ENCODE data around the gene TPM1.

The TPM1 gene

DNA sequence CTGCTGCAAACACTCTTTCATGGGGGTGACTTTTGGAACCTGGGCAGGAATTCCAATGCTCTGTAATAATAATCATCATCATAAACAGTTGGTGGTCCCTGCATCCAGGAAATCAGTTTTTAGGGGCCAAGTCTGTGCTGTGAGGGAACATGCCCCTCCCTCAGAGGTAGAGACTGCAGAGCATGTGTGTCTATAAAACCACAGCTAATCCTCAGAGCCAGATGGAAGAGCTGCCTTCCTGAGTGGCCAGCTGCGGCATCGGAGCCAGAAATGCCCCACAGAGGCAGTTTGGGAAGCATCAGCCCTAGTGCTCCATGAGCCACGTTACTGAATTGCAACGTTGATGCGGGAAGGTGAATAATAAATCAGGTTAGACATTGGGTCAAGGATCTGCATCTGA lies 12.9 kb upstream of the TPM1 start:
- no peak overlapping the region for H3K27ac ChIP-seq (ENCODE audit: low read depth, low read length)
- H3K4me1 ChIP-seq (ENCODE audit: control insufficient read depth, insufficient read depth, low read length, unreplicated experiment): no peaks in the 10 kb centered on the region
- H3K4me3 ChIP-seq (ENCODE audit: low read depth, low read length): no peak overlapping the region
- H3K27me3 ChIP-seq (ENCODE audit: insufficient read depth, low read length): no peaks in the 10 kb centered on the region
- H3K79me2 ChIP-seq (ENCODE audit: control insufficient read depth, insufficient read depth, low read length, unreplicated experiment): no peaks in the 10 kb centered on the region
- no peaks in the 10 kb centered on the region for H3K36me3 ChIP-seq (ENCODE audit: insufficient read depth, low read length)
- no peak overlapping the region for H2AFZ ChIP-seq (ENCODE audit: low read length, unreplicated experiment)

DNA sequence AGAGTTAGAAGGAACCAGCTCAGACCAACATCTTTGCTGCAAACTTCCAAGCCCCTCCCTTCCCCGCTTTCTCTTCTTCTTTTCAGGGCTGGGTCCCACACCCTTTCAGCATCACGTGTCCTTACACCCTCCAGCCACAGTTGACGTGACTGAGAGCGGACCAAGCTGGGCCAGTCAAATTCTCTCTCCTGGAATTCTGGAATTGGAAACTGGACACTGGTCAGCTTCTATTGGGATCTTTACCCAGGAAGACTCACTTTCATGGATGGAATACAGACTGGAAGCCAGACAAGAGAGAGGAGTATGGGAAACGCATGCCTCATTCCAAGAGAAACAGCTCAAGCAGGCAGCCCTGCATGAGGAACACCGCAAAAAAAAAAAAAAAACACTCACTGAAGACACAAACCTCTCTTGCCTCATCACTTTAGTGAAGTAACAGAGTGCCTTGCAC lies 12.4 kb upstream of the TPM1 start:
- no peak overlapping the region for H3K4me3 ChIP-seq (ENCODE audit: low read depth, low read length)
- H2AFZ ChIP-seq (ENCODE audit: low read length, unreplicated experiment): no peak overlapping the region
- no peaks in the 10 kb centered on the region for H3K79me2 ChIP-seq (ENCODE audit: control insufficient read depth, insufficient read depth, low read length, unreplicated experiment)
- no peaks in the 10 kb centered on the region for H3K27me3 ChIP-seq (ENCODE audit: insufficient read depth, low read length)
- no peaks in the 10 kb centered on the region for H3K36me3 ChIP-seq (ENCODE audit: insufficient read depth, low read length)
- no peak overlapping the region for H3K27ac ChIP-seq (ENCODE audit: low read depth, low read length)
- H3K4me1 ChIP-seq (ENCODE audit: control insufficient read depth, insufficient read depth, low read length, unreplicated experiment): no peaks in the 10 kb centered on the region

DNA sequence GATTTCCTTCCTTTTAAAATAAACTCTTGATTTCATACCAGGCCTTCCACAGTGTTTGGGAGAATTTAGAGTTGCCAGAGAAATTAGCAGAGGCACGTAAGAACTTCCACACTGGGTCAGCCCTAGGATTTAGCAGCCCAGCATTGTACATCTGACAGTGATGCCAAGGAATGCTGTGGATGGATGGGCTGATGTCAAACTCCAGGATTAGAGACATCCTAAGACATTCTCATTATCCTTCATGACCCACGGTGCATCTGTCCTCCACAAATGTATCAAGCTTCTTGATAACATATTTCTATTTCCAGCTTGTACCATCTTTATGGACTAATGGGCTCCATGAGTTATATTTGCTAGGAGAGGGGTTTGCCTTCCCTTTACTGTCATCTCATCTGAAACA lies 8.0 kb upstream of the TPM1 start:
- Histone ChIP-seq H3K4me3 (ENCODE audit: low read depth, low read length) (no peak overlapping the region), H3K79me2 (ENCODE audit: control insufficient read depth, insufficient read depth, low read length, unreplicated experiment) (no peaks in the 10 kb centered on the region), H3K36me3 (ENCODE audit: insufficient read depth, low read length) (no peaks in the 10 kb centered on the region), H3K27me3 (ENCODE audit: insufficient read depth, low read length) (no peaks in the 10 kb centered on the region), H2AFZ (ENCODE audit: low read length, unreplicated experiment) (no peak overlapping the region), H3K4me1 (ENCODE audit: control insufficient read depth, insufficient read depth, low read length, unreplicated experiment) (no peaks in the 10 kb centered on the region), H3K27ac (ENCODE audit: low read depth, low read length) (no peak overlapping the region)

DNA sequence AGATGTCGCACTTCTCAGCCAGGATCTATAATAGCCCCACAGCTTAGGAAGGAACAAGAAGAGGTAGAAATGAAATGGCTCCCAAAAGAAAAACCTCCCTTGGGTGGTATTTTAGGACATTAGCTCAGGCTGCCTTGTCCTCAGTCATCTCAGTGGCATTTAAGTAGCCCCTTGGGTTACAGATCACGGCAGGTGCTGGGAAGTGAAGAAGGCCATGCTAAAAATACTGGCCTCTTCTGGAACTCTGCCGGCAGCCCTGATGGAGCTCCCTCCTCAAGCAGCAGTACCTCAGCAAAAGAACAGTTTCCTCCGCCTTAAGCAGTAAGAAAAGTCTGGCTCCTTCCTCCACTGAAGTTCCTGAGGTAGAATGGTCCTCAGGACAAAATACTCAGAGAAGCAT lies 7.3 kb upstream of the TPM1 start:
- H3K27ac ChIP-seq (ENCODE audit: low read depth, low read length): no peak overlapping the region
- H2AFZ ChIP-seq (ENCODE audit: low read length, unreplicated experiment): no peak overlapping the region
- H3K27me3 ChIP-seq (ENCODE audit: insufficient read depth, low read length): no peaks in the 10 kb centered on the region
- H3K4me3 ChIP-seq (ENCODE audit: low read depth, low read length): no peak overlapping the region
- H3K4me1 ChIP-seq (ENCODE audit: control insufficient read depth, insufficient read depth, low read length, unreplicated experiment): no peaks in the 10 kb centered on the region
- H3K36me3 ChIP-seq (ENCODE audit: insufficient read depth, low read length): no peaks in the 10 kb centered on the region
- H3K79me2 ChIP-seq (ENCODE audit: control insufficient read depth, insufficient read depth, low read length, unreplicated experiment): no peaks in the 10 kb centered on the region

DNA sequence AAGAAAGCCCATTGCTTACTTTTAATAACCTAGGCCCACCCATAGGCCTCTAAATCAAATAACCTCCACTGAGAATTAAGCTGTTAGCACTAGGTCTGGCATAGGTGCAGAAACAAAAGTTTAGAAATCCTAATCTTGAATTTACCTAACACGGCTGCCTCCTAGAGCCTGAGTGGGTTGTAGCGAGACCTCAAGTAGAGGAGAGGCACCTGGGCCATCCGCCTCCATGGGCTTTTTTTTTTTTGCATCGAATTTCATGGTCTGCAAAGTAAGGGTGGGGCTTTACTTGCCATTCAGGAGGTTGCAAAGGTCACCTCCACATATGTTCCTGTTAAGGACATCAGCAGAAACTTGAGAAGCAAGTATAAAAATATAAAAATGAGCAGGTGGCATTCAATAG lies 6.6 kb upstream of the TPM1 start:
- H2AFZ ChIP-seq (ENCODE audit: low read length, unreplicated experiment): no peak overlapping the region

DNA sequence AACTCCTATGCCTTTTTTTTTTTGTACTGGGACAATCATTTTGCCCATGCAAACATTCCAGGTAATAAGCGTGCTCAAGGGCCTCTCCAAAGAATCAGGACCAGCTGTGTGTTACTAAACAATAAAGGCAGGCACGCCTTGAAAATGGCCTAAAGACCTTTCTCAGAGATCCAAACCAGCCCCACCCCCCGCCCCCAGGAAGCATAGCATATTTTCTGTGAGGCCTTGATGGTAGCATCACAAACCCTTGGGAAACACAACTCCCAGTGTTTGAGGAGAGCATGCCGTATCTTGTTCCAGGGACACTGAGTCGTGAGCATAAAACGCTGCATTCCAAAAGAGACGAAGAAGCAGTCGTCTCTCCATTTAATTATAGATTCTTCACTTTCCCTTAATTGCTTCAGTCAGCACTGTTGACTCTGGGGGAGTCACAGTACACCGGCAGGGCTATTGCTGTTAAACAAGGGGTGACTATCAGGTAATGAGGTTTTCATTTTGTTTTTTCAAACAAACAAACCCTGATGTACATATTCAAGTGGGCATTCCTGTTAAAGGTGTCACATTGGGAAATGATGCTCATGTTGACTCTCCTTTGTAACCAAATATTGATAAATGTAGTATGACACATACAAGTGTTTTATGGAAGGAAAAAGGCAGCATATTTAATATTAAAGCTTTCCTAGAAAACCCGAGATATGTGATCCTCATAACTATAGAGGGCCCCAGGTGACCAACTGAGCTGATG lies 4.4 kb upstream of the TPM1 start:
- Histone ChIP-seq H3K79me2 (ENCODE audit: control insufficient read depth, insufficient read depth, low read length, unreplicated experiment) (peaks cover 6% of the 10 kb centered on the region), H2AFZ (ENCODE audit: low read length, unreplicated experiment) (no peak overlapping the region), H3K36me3 (ENCODE audit: insufficient read depth, low read length) (no peaks in the 10 kb centered on the region), H3K4me1 (ENCODE audit: control insufficient read depth, insufficient read depth, low read length, unreplicated experiment) (no peaks in the 10 kb centered on the region), H3K27me3 (ENCODE audit: insufficient read depth, low read length) (no peaks in the 10 kb centered on the region), H3K27ac (ENCODE audit: low read depth, low read length) (no peak overlapping the region), H3K4me3 (ENCODE audit: low read depth, low read length) (no peak overlapping the region)

More for the DNA sequence above, 6.6 kb upstream of the TPM1 start:
- no peaks in the 10 kb centered on the region for H3K4me1 ChIP-seq (ENCODE audit: control insufficient read depth, insufficient read depth, low read length, unreplicated experiment)
- H3K27ac ChIP-seq (ENCODE audit: low read depth, low read length): no peak overlapping the region
- H3K27me3 ChIP-seq (ENCODE audit: insufficient read depth, low read length): no peaks in the 10 kb centered on the region
- no peaks in the 10 kb centered on the region for H3K36me3 ChIP-seq (ENCODE audit: insufficient read depth, low read length)
- no peak overlapping the region for H3K4me3 ChIP-seq (ENCODE audit: low read depth, low read length)
- H3K79me2 ChIP-seq (ENCODE audit: control insufficient read depth, insufficient read depth, low read length, unreplicated experiment): no peaks in the 10 kb centered on the region

DNA sequence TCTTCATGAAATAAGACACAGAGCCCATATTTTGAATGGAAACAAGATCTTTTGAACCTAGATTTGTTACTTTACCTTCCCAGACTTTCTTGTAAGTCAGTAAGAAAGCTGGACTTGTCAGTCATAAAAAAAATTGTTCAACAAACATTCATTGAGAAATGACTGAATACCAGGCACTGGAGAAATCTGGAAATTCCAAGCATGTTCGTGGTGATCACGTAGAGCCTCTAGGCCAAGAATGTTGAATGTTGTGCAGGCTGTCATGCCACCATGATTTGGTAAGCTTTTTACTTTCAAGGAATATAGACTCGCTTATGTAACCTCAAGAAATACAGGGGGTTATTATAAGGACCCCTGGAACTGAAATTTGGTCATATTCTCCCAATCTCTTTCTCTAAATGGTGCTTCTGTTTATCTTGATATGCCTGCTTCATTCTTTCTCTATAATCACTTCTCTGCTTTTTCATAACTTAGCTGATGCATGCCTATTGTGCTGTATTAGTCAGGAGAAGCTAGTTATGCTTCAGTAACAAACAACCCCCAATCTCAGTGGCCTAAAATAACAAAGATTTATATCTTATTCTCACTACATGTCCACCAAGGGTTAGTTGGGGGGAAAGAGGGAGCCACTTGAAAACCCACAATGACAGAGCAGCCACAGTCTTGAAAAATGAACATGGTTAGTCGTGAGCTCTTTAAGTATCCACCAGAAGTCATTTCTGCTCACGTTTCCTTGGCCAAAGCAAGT lies 3.4 kb upstream of the TPM1 start:
- H2AFZ ChIP-seq (ENCODE audit: low read length, unreplicated experiment): no peak overlapping the region
- no peak overlapping the region for H3K27ac ChIP-seq (ENCODE audit: low read depth, low read length)
- peaks cover 4% of the 10 kb centered on the region; the same call in 1 of the 2 replicates for H3K36me3 ChIP-seq (ENCODE audit: insufficient read depth, low read length)
- H3K4me3 ChIP-seq (ENCODE audit: low read depth, low read length): no peak overlapping the region
- H3K4me1 ChIP-seq (ENCODE audit: control insufficient read depth, insufficient read depth, low read length, unreplicated experiment): no peaks in the 10 kb centered on the region
- H3K27me3 ChIP-seq (ENCODE audit: insufficient read depth, low read length): no peaks in the 10 kb centered on the region
- peaks cover 16% of the 10 kb centered on the region for H3K79me2 ChIP-seq (ENCODE audit: control insufficient read depth, insufficient read depth, low read length, unreplicated experiment)

DNA sequence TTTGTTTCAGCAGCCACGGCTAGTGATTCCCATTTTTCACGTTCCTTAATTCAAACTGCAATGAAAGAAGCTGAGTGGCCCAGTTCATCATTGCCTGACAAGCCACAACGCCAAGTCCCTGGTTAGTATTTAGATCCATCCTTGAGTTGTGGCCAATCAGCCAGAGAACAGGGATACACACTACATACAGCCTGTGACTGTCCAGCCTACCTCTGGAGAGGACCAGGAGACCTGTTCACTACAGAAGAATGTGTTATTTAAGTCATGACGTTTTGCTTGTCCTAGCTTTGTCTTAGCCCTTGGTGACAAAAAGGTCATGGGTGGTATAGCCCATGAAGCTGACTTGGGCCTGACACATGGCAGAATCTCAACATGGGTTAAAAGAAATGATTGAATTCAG lies 2.7 kb upstream of the TPM1 start:
- Histone ChIP-seq H2AFZ (ENCODE audit: low read length, unreplicated experiment) (no peak overlapping the region), H3K79me2 (ENCODE audit: control insufficient read depth, insufficient read depth, low read length, unreplicated experiment) (peaks cover 23% of the 10 kb centered on the region), H3K4me3 (ENCODE audit: low read depth, low read length) (no peak overlapping the region), H3K36me3 (ENCODE audit: insufficient read depth, low read length) (peaks cover 8% of the 10 kb centered on the region; the same call in 1 of the 2 replicates), H3K27me3 (ENCODE audit: insufficient read depth, low read length) (no peaks in the 10 kb centered on the region), H3K4me1 (ENCODE audit: control insufficient read depth, insufficient read depth, low read length, unreplicated experiment) (peaks cover 2% of the 10 kb centered on the region), H3K27ac (ENCODE audit: low read depth, low read length) (no peak overlapping the region)

- Histone ChIP-seq H3K36me3 (ENCODE audit: insufficient read depth, low read length) (peaks cover 13% of the 10 kb centered on the region; the same call in 1 of the 2 replicates), H3K79me2 (ENCODE audit: control insufficient read depth, insufficient read depth, low read length, unreplicated experiment) (peaks cover 30% of the 10 kb centered on the region), H3K4me3 (ENCODE audit: low read depth, low read length) (no peak overlapping the region), H2AFZ (ENCODE audit: low read length, unreplicated experiment) (no peak overlapping the region), H3K27ac (ENCODE audit: low read depth, low read length) (no peak overlapping the region), H3K4me1 (ENCODE audit: control insufficient read depth, insufficient read depth, low read length, unreplicated experiment) (peaks cover 7% of the 10 kb centered on the region), H3K27me3 (ENCODE audit: insufficient read depth, low read length) (no peaks in the 10 kb centered on the region)
These were observed 2.0 kb upstream of the TPM1 start for GRCh38 chr15:63040509-63040908.

DNA sequence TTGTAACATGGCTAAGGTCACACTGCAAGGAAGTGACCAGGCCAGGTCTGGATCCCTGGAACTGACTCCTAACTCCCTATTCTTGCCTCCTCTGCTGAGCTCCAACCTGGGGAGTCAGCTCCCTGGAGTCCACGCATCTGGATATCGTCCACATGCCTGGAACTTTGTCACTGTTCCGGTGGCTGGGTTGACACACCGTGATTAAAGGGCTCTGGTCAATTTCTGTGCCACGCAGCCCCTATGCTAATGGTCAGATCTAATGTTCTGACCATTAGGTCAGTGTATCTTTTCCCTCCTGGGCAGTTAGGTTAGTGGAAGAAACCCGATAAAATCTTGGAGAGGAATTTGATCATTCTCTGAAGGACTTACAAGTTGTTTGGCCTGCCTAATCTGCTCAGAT lies 1.6 kb upstream of the TPM1 start:
- no peak overlapping the region for H3K27ac ChIP-seq (ENCODE audit: low read depth, low read length)
- no peak overlapping the region for H3K4me3 ChIP-seq (ENCODE audit: low read depth, low read length)
- H3K36me3 ChIP-seq (ENCODE audit: insufficient read depth, low read length): peaks cover 13% of the 10 kb centered on the region; the same call in 1 of the 2 replicates
- no peak overlapping the region for H2AFZ ChIP-seq (ENCODE audit: low read length, unreplicated experiment)
- H3K27me3 ChIP-seq (ENCODE audit: insufficient read depth, low read length): no peaks in the 10 kb centered on the region
- peaks cover 9% of the 10 kb centered on the region for H3K4me1 ChIP-seq (ENCODE audit: control insufficient read depth, insufficient read depth, low read length, unreplicated experiment)
- H3K79me2 ChIP-seq (ENCODE audit: control insufficient read depth, insufficient read depth, low read length, unreplicated experiment): peaks cover 34% of the 10 kb centered on the region
